ENCODE results near the gene LEFTY1.

LEFTY1 gene

DNA sequence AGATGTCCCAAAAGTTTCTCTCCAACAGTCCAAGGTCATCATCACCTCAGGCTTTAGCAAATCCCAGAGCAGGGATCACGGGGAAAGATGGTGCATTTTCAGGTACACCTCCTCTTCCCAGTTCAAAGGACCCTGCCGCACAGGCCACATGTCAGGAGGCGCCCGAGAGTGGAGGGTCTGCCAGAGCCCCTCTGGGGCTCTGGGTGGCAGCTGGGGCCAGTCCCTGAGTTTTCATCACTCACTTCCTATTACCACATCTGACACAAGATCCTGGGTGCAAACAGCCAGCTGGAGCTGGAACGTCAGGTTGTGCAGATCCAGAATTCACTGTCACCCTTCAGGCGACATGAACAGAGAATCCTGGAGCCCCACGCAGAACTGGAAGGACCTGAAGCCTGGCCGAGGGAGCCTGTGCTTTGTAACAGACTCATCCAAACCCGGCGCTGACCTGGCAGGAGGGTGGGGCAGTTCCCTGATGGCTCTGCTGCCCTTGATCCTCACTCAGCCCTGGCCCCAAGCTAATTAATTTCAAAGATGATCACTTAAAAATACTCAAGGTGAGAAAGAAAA lies 15.6 kb downstream of the LEFTY1 start:
- DNase-seq (ENCODE audit: low spot score) = no peak

DNA sequence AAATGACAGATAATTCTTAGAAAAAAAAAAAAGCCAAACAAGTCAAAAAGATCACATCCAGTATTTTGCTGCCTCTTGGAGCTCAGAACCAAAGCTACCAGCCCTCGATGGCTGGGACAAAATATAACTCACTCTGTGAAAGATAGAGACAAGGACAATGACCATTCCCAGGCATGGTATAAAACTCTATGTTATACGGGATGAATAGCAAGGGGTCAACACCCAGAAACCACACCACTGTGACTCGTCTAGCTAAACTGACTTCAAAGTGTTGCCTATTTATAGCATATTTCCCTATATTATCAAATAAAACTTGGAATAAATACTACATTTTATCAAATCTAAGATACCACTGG lies 16.9 kb downstream of the LEFTY1 start:
- DNase-seq (ENCODE audit: low spot score) = no peak

DNA sequence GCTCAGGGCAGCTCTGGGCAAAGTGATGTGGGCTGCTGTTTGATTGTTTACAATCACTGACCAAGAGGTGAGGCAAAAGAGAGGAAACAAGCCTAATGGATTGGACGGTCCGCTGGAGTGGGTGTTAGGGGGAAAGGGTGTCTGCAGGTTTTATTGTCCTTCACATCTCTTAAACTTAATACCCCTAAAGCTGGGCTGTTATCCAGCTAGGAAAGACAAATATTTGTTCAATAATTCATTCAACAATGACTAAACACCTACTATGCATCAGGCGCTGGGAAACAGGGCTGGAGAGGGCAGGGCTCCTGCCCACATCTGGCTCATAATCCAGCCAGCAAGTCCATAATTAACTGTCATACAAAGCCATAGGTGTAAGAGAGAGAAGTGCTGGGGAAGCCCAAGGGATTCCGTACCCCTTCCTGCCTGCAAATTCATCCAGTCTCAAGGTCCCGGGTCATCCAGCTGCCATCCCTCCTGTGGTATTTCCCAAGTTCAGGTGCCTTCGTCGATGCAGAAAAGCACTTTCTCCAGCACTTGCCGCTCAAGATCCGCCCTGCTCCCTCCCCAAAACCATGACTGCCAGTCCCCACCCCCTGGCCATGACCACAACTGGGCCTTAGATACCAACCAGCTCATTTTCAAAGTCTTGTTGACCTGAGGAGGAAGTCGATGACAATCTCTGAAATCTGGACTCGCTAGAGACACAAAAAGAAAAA lies 17.4 kb downstream of the LEFTY1 start:
- no peak for DNase-seq (ENCODE audit: low spot score)

GRCh38 chr1:225870911-225871310 lies 18.0 kb downstream of the LEFTY1 start:
- DNase-seq (ENCODE audit: low spot score) = no peak

DNA sequence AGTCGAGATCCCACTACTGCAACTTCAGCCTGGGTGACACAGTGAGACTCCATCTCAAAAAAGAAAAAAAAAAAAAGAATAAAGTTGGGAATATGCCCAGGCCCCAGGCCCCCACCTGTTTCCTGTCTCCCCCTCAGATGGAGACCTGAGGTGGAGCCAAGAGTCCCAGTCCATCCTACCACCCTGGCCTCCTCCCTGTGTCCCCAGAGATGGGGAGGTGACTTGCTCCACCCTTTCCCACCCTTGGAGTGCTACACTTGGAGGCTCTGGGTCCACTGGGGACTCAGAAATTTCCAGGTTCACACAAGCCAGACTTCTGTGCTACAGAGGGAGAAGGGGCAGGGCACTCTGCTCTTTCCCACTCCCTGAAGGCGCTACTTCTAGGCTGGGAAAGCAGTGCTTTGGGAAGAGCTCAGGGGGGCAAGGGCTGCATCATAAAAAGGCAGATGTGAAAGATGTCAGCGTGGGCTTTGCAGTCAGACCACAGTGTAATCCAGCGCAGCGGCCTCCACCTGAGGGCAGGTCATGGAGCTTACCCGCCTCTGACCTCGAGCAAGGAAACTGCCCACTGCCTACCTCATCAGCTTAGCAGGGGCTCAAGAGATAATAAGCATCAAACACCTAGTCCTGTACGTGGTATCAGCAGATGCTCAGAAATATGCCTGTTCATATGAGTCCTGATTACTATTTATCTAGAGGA lies 20.2 kb downstream of the LEFTY1 start:
- no peak for DNase-seq (ENCODE audit: low spot score)

GRCh38 chr1:225866981-225867380 lies 22.0 kb downstream of the LEFTY1 start:
- no peak for DNase-seq (ENCODE audit: low spot score)

GRCh38 chr1:225866061-225866837 lies 22.7 kb downstream of the LEFTY1 start:
- DNase-seq (ENCODE audit: low spot score) = no peak

- DNase-seq (ENCODE audit: low spot score) = no peak
These were observed 23.4 kb downstream of the LEFTY1 start for GRCh38 chr1:225865514-225865913.

DNA sequence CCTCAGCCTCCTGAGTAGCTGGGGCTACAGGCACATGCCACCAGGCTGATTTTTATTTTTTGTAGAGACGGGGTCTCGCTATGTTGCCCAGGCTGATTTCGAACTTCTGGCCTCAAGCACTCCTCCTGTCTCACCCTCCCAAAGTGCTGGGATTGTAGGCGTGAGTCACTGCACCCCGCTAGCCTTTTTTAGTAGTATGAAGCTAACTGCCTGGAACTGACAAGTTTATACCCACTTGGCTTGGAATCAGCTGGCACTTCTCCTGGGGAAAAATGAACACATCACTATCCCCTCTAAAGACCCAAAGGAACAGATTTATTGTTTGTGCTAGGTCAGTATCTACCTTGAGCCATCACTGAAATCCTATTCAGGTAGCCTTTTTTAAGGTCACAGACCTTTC lies 25.8 kb downstream of the LEFTY1 start:
- DNase-seq (ENCODE audit: low spot score) = no peak

DNA sequence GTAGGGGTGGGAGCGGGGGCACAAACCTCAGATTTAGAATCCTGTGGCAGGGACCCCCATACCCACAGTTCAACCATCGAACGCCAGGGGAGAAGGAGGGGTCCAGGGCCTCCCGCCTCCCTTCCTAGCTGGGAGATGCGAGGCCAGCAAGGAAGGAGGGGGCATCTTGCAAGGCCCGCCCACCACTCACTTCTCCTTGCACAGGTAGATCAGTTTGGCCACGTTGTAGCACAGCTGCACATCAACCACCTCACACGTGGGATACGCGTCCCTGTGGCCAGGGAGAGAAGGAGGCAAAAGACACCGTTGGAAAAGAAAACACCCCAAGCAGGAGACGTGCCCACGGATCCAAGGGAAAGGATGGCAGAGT lies 26.4 kb downstream of the LEFTY1 start:
- no peak for DNase-seq (ENCODE audit: low spot score)

DNA sequence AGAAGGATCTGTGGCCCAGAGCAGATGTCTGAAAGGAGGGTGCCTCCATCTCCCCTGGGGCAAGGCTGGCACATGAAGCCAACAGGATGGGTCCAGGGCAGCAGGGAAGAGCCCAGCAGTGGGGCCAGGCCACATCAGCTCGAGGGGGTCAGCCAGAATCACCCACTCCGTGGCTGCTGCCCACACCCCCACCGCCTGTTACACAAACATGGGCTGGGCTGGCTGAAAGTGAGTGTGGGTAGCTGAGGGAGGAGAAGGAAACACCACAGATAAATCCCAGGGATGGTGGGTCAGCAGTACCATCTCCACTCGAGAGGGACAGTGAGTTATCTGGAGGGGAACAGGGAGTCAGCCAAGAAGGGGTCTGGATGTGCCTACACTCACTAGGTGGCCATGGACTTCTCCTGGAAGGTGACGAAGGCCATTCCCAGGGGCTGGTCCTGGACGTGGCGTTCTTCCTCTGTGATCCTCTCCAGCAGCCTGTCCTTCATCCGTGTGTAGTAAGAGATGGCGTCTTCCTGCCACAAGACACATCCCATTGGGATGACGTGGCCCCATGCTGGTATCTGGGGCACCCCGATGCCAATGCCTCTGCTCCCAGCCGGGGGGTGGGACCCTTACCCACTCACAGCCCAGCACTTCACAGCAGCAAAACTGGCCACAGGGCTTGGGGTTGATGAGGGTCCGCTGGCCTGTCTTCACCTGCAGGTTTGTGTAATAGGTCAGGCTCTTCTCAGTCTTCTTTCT lies 26.9 kb downstream of the LEFTY1 start:
- DNase-seq (ENCODE audit: low spot score) = no peak

- DNase-seq (ENCODE audit: low spot score) = no peak
These were observed 28.0 kb downstream of the LEFTY1 start for GRCh38 chr1:225860876-225861441.

GRCh38 chr1:225860107-225860506 lies 28.8 kb downstream of the LEFTY1 start:
- no peak for DNase-seq (ENCODE audit: low spot score)

DNA sequence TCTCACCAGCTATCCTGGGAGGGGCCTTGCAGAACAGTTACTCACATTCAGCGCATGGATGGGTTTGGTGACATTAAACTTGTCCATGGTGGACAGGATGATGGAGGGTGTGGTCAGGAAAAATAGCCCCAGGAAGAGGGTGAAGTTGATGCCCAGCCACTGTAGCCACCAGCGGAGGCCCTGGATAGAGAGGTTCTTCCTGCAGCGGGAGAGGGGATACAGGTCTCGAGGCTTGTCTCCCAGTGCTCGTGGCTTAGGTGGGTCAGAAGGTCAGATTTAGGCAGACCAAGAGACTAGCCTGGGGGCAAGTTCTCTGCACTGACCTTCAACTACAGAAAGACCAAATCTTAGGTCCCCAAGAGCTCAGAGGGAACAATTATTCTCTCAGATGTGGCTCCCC lies 29.8 kb downstream of the LEFTY1 start:
- DNase-seq (ENCODE audit: low spot score) = no peak

- DNase-seq (ENCODE audit: low spot score) = peak; percentile 77
These were observed 31.7 kb downstream of the LEFTY1 start for GRCh38 chr1:225857256-225857655.

GRCh38 chr1:225855503-225856300 lies 33.2 kb downstream of the LEFTY1 start:
- no peak for DNase-seq (ENCODE audit: low spot score)

- DNase-seq (ENCODE audit: low spot score) = no peak
These were observed 35.5 kb downstream of the LEFTY1 start for GRCh38 chr1:225853441-225853840.

DNA sequence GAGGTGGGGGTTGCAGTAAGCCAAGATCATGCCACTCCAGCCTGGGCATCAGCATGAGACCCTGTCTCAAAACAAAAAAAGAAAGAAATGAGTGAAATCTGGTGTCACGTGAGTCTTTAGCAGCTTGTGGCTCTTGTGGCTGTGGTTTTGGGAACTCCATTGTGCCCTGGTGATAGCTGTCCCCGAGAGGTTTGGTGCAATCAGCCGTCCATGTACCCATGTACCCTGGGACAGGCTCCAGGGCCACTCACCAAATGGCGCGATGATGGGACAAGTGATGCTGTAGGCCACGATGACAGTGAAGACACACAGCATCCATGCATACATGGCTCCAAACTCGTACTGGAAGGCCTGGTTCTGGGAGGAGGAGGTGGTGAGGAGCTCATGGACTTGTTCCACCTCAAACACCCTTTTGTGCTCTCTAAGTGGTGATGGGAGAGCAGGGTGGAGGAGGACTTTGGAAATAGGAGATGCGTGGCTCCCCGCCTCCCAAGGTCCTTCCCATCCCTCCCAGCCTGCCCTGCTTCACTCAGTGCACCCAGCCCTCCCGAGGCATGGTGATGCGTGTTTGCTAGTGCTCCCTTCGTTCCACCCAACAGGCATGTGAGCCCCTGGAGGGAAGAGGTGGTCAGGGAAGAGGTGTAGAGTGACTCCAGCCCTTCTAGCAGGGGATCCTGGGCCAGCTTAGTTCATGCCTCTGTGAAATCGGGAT lies 36.4 kb downstream of the LEFTY1 start:
- DNase-seq (ENCODE audit: low spot score) = no peak

- no peak for DNase-seq (ENCODE audit: low spot score)
These were observed 37.1 kb downstream of the LEFTY1 start for GRCh38 chr1:225851805-225852204.

- DNase-seq (ENCODE audit: low spot score) = no peak
These were observed 38.6 kb downstream of the LEFTY1 start for GRCh38 chr1:225850370-225850769.
